ENCODE data around the gene CTRB2.
"Not testable (repeated sequence)": the region's sequence is repeated elsewhere in the genome, so short reads cannot be mapped to it uniquely, and the experiment has no call there.

Gene CTRB2

GRCh38 chr16:75226550-75227360 is 19.8 kb upstream of the CTRB2 start:
- no peak overlapping the region for H3K4me3 ChIP-seq (ENCODE audit: insufficient read depth, low read depth, low read length)
- no peaks in the 10 kb centered on the region for H3K9me3 ChIP-seq (ENCODE audit: control insufficient read depth, low read length)
- H3K36me3 ChIP-seq (ENCODE audit: control insufficient read depth, insufficient read depth, low read length): peaks cover 4% of the 10 kb centered on the region
- 85 to 87% methylated on average over 22 of the region's 22 CpGs for WGBS, 2 experiments
- no peak overlapping the region for H3K27ac ChIP-seq (ENCODE audit: insufficient read depth, low read depth, low read length, poor library complexity, severe bottlenecking)
- no peaks in the 10 kb centered on the region for H3K4me1 ChIP-seq (ENCODE audit: control insufficient read depth, insufficient read depth, low read length)
- H3K27me3 ChIP-seq (ENCODE audit: control insufficient read depth, insufficient read depth, low read length, poor library complexity, severe bottlenecking): no peaks in the 10 kb centered on the region

- Histone ChIP-seq H3K27me3 (ENCODE audit: control insufficient read depth, insufficient read depth, low read length, poor library complexity, severe bottlenecking) (no peaks in the 10 kb centered on the region), H3K36me3 (ENCODE audit: control insufficient read depth, insufficient read depth, low read length) (peaks cover 4% of the 10 kb centered on the region), H3K4me1 (ENCODE audit: control insufficient read depth, insufficient read depth, low read length) (no peaks in the 10 kb centered on the region), H3K9me3 (ENCODE audit: control insufficient read depth, low read length) (no peaks in the 10 kb centered on the region), H3K27ac (ENCODE audit: insufficient read depth, low read depth, low read length, poor library complexity, severe bottlenecking) (no peak overlapping the region), H3K4me3 (ENCODE audit: insufficient read depth, low read depth, low read length) (no peak overlapping the region)
- 92% methylated on average over 26 of the region's 26 CpGs for WGBS, 2 experiments
These were observed 18.9 kb upstream of the CTRB2 start for GRCh38 chr16:75225678-75226515.

- Histone ChIP-seq H3K4me3 (ENCODE audit: insufficient read depth, low read depth, low read length) (no peak overlapping the region), H3K4me1 (ENCODE audit: control insufficient read depth, insufficient read depth, low read length) (no peaks in the 10 kb centered on the region), H3K27ac (ENCODE audit: insufficient read depth, low read depth, low read length, poor library complexity, severe bottlenecking) (no peak overlapping the region), H3K27me3 (ENCODE audit: control insufficient read depth, insufficient read depth, low read length, poor library complexity, severe bottlenecking) (no peaks in the 10 kb centered on the region), H3K36me3 (ENCODE audit: control insufficient read depth, insufficient read depth, low read length) (peaks cover 4% of the 10 kb centered on the region), H3K9me3 (ENCODE audit: control insufficient read depth, low read length) (no peaks in the 10 kb centered on the region)
- 87 to 90% methylated on average over 12 of the region's 12 CpGs for WGBS, 2 experiments
These were observed 18.1 kb upstream of the CTRB2 start for GRCh38 chr16:75225092-75225491.

- 90 to 92% methylated on average over 20 of the region's 20 CpGs for WGBS, 2 experiments
- Histone ChIP-seq H3K27ac (ENCODE audit: insufficient read depth, low read depth, low read length, poor library complexity, severe bottlenecking) (no peak overlapping the region), H3K9me3 (ENCODE audit: control insufficient read depth, low read length) (no peaks in the 10 kb centered on the region), H3K4me3 (ENCODE audit: insufficient read depth, low read depth, low read length) (no peak overlapping the region), H3K4me1 (ENCODE audit: control insufficient read depth, insufficient read depth, low read length) (no peaks in the 10 kb centered on the region), H3K36me3 (ENCODE audit: control insufficient read depth, insufficient read depth, low read length) (no peaks in the 10 kb centered on the region), H3K27me3 (ENCODE audit: control insufficient read depth, insufficient read depth, low read length, poor library complexity, severe bottlenecking) (no peaks in the 10 kb centered on the region)
These were observed 17.5 kb upstream of the CTRB2 start for GRCh38 chr16:75224306-75225082.

GRCh38 chr16:75223129-75223528 is 16.2 kb upstream of the CTRB2 start:
- not testable (repeated sequence) for H3K9me3 ChIP-seq (ENCODE audit: control insufficient read depth, low read length); H3K4me1 ChIP-seq (ENCODE audit: control insufficient read depth, insufficient read depth, low read length); H3K36me3 ChIP-seq (ENCODE audit: control insufficient read depth, insufficient read depth, low read length); H3K4me3 ChIP-seq (ENCODE audit: insufficient read depth, low read depth, low read length); H3K27ac ChIP-seq (ENCODE audit: insufficient read depth, low read depth, low read length, poor library complexity, severe bottlenecking); H3K27me3 ChIP-seq (ENCODE audit: control insufficient read depth, insufficient read depth, low read length, poor library complexity, severe bottlenecking)
- 91 to 95% methylated on average over 8 of the region's 20 CpGs for WGBS, 2 experiments

GRCh38 chr16:75222271-75222783 is 15.4 kb upstream of the CTRB2 start:
- 91 to 92% methylated on average over 14 of the region's 16 CpGs for WGBS, 2 experiments
- Histone ChIP-seq H3K27ac (ENCODE audit: insufficient read depth, low read depth, low read length, poor library complexity, severe bottlenecking) (no peak overlapping the region), H3K27me3 (ENCODE audit: control insufficient read depth, insufficient read depth, low read length, poor library complexity, severe bottlenecking) (no peaks in the 10 kb centered on the region), H3K4me3 (ENCODE audit: insufficient read depth, low read depth, low read length) (no peak overlapping the region), H3K36me3 (ENCODE audit: control insufficient read depth, insufficient read depth, low read length) (no peaks in the 10 kb centered on the region), H3K4me1 (ENCODE audit: control insufficient read depth, insufficient read depth, low read length) (no peaks in the 10 kb centered on the region), H3K9me3 (ENCODE audit: control insufficient read depth, low read length) (no peaks in the 10 kb centered on the region)

GRCh38 chr16:75219838-75220237 is 12.9 kb upstream of the CTRB2 start:
- no peaks in the 10 kb centered on the region for H3K4me1 ChIP-seq (ENCODE audit: control insufficient read depth, insufficient read depth, low read length)
- WGBS, 2 experiments: 93 to 94% methylated on average over 5 of the region's 5 CpGs
- no peaks in the 10 kb centered on the region for H3K27me3 ChIP-seq (ENCODE audit: control insufficient read depth, insufficient read depth, low read length, poor library complexity, severe bottlenecking)
- no peak overlapping the region for H3K27ac ChIP-seq (ENCODE audit: insufficient read depth, low read depth, low read length, poor library complexity, severe bottlenecking)
- H3K36me3 ChIP-seq (ENCODE audit: control insufficient read depth, insufficient read depth, low read length): no peaks in the 10 kb centered on the region
- H3K4me3 ChIP-seq (ENCODE audit: insufficient read depth, low read depth, low read length): no peak overlapping the region
- H3K9me3 ChIP-seq (ENCODE audit: control insufficient read depth, low read length): no peaks in the 10 kb centered on the region

GRCh38 chr16:75219088-75219487 is 12.1 kb upstream of the CTRB2 start:
- Histone ChIP-seq H3K4me3 (ENCODE audit: insufficient read depth, low read depth, low read length) (no peak overlapping the region), H3K4me1 (ENCODE audit: control insufficient read depth, insufficient read depth, low read length) (no peaks in the 10 kb centered on the region), H3K27me3 (ENCODE audit: control insufficient read depth, insufficient read depth, low read length, poor library complexity, severe bottlenecking) (no peaks in the 10 kb centered on the region), H3K36me3 (ENCODE audit: control insufficient read depth, insufficient read depth, low read length) (no peaks in the 10 kb centered on the region), H3K9me3 (ENCODE audit: control insufficient read depth, low read length) (no peaks in the 10 kb centered on the region), H3K27ac (ENCODE audit: insufficient read depth, low read depth, low read length, poor library complexity, severe bottlenecking) (no peak overlapping the region)
- 86% methylated on average over 4 of the region's 4 CpGs for WGBS, 2 experiments

GRCh38 chr16:75218256-75219076 is 11.5 kb upstream of the CTRB2 start, which contains the start of gene CTRB1:
Gene CTRB1, plus strand, starts transcription at chr16:75218988. Its CDS starts 20 bp downstream, at chr16:75219008.
- Histone ChIP-seq H3K27ac (ENCODE audit: insufficient read depth, low read depth, low read length, poor library complexity, severe bottlenecking) (no peak within 1 kb of the TSS), H3K4me1 (ENCODE audit: control insufficient read depth, insufficient read depth, low read length) (no peaks in the 10 kb centered on the region), H3K9me3 (ENCODE audit: control insufficient read depth, low read length) (no peaks in the 10 kb centered on the region), H3K36me3 (ENCODE audit: control insufficient read depth, insufficient read depth, low read length) (no peaks in the 10 kb centered on the region), H3K4me3 (ENCODE audit: insufficient read depth, low read depth, low read length) (no peak within 1 kb of the TSS), H3K27me3 (ENCODE audit: control insufficient read depth, insufficient read depth, low read length, poor library complexity, severe bottlenecking) (no peaks in the 10 kb centered on the region)
- 85 to 87% methylated on average over 19 of the region's 19 CpGs for WGBS, 2 experiments

Measured in ectodermal cell (in vitro differentiated cells).